Stimulated activated CD8-positive, alpha-beta memory T cell treated with anti-CD3 and anti-CD28 coated beads, Interleukin-12 subunit alpha, Interleukin-12 subunit beta, amount 100 ng/mL, for 4 hours (primary cell): ENCODE measurements around the gene DNAJC13.
"Not testable (repeated sequence)": the region's sequence is repeated elsewhere in the genome, so short reads cannot be mapped to it uniquely, and the experiment has no call there.

ENCODE experiments used
- DNase-seq: peaks from one replicate; pipeline ENCODE4 v3.0.0-alpha.2; 2020; ENCODE audit warnings: low read depth

DNAJC13 gene

DNA sequence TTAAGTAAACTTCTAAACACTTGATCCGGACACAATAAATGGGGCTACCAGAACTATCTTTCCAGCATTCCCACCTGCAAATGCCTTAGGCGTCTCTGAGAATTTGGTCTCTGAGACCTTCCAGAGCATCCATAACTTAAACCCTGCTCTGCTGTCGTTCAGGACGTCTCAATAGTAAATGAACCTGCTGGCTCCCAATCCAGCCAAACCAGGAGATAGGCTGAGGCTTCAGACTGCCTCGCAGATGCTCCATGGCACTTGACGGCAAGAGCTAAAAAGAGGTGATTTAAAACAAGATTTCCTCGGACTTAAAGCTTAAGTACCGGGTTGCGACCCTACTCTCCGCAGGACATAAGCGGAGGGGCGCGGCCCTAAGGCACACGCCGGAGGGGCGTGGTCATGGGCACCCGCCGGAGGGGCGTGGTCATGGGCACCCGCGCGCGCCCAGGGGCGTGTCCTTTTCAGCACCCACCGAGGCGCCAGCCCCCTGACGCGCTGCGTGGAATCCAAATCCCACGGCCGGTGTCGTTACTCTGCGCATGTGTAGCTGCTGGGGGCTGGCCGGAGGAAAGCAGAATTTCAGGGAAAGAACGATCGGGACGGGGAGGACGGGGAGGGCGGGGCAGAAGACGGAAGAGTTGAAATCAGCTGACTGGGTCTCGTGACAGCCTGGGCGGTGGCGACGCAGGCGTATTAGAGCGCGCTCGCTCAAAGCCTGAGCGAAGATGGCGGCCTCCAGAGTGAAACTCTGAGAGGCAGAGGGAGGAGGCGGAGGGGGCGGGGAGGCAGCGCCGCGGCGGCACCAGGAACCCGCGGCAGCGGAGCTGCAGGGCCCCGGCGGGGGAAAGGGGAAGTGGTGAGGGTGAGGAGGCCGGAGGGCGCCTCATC, at the start of gene DNAJC13:
TSS of gene DNAJC13 (plus strand) at position 696 of the 888 bp plus-strand sequence. CDS start 17,049 bp downstream, outside the sequence.
- peak; percentile 86 for DNase-seq

DNA sequence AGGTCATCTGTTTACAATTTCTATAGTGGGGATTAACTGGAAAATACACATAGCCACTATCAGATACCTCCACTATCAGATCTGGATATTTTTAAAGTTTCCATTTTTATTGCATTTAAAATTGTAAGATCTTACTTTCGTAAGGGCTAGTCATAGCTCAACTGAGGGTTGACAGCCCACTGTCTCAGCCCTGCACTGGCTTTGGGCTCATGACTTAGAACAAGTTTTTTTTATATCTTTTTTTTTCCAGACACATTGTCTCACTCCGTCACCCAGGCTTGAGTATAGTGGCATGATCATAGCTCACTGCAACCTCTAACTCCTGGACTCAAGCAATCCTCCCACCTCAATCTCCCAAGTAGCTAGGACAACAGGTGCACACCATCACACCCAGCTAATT, 48.8 kb upstream of the DNAJC13 start:
- DNase-seq = no peak

DNA sequence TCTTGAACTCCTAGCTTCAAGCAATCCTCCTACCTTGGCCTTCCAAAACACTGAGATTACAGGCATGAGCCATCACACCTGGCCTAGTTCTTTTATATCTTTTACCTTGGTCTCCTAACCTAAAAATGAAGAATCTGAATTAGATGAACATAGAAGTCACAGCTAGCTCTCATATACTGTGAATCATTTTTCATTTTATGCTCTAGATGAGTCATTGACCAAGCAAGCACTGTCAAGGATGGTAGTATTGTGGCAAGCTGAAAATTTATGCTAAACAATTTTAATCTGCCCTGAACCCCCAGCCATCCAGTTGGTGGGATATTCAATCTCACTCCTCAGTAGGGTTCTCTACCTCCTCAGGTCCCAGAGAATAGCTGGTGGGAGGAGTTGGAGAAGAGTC, 48.3 kb upstream of the DNAJC13 start:
- DNase-seq = no peak

- not testable (repeated sequence) for DNase-seq
These were observed 40.4 kb upstream of the DNAJC13 start for GRCh38 chr3:132376945-132377354.

GRCh38 chr3:132378048-132378762, 39.1 kb upstream of the DNAJC13 start:
- no peak for DNase-seq

- DNase-seq = no peak
These were observed 38.5 kb upstream of the DNAJC13 start for GRCh38 chr3:132378846-132379245.

- no peak for DNase-seq
These were observed 36.4 kb upstream of the DNAJC13 start for GRCh38 chr3:132380920-132381319.

DNA sequence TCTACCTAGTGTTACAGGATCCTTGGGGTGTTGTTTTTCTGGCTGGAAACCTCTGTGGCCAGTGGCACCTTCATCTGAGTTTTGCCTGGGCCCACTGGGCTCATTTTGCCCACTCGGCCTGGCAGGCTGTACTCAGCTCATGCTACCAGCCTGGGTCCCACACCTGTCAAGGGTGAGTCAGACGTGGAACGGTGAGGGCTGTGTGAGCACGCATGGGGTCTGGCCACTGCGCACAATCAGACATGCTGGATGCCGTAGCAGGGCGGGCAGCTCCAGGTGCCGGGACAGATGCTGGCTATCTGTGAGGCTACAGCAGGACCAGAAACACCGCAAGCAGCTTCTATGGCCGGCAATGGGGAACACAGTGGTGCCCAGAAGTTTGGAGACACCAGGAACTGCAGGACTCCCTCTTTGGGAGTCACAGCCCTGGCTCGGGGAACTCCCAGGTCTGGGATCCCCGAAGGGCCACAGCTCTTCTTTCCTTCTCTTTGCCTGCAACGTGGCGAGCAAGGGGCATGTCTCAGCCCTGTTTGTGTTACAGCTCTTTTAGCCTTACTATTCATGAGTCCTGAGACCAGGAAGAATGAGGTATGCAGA, 35.9 kb upstream of the DNAJC13 start:
- DNase-seq = no peak

DNA sequence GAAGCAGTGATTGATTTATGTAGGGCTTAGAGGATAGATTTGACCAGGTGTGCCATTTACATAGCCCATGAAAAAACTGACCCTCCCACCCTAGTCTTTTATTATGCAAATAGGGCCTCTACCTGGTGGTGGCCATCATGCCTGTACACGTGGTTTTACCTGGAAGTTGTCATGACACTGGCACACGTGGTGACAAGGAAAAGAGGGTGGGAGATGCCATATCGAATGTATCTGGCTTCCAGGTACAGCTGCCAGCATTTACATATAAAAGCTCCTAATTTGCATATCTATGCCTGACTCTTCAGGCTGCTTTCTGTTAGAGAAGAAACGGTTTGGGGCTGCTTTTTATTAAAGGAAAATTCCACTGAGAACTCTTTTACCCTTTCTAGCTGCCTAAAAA, 35.0 kb upstream of the DNAJC13 start:
- no peak for DNase-seq

GRCh38 chr3:132382688-132383194, 34.6 kb upstream of the DNAJC13 start:
- DNase-seq = no peak

GRCh38 chr3:132386259-132386658, 31.0 kb upstream of the DNAJC13 start:
- DNase-seq = no peak

DNA sequence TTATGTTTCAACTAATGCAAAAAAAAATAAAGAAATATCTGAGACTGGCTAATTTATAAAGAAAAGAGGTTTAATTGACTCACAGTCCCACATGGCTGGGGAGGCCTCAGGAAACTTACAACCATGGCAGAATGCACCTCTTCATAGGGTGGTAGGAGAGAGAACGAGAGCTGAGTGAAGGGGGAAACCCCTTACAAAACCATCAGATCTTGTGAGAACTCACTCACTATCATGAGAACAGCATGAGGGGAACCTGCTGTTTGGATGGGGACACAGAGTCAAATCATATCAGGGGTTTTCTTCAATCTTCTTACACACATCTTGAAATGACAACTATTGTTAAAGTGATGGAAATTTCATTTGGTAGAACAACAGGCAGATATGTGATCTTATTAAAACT, 24.6 kb upstream of the DNAJC13 start:
- DNase-seq = not testable (repeated sequence)

- no peak for DNase-seq
These were observed 23.0 kb upstream of the DNAJC13 start for GRCh38 chr3:132394320-132394719.

- DNase-seq = no peak
These were observed 22.2 kb upstream of the DNAJC13 start for GRCh38 chr3:132395126-132395525.

GRCh38 chr3:132396255-132396654, 21.0 kb upstream of the DNAJC13 start:
- DNase-seq = no peak

- DNase-seq = not testable (repeated sequence)
These were observed 20.5 kb upstream of the DNAJC13 start for GRCh38 chr3:132396776-132397175.

GRCh38 chr3:132399054-132399929, 18.0 kb upstream of the DNAJC13 start:
- no peak for DNase-seq

DNA sequence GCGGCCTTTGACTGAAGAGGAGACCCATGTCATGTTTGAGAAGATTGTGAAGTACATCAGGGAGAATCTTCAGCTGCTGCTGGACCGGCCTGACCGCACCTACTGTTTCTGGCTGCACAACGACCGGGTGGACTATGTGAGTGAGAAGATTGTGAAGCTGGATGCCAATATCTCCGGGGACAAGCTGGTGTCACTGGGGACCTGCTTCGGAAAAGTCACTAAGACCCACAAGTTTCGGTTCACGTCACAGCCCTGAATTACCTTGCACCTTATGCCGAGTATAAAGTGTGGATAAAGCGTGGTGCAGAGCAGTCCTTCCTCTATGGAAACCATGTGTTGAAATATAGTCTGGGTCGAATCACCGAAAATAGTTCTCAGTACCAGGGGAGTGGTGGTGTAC, 16.0 kb upstream of the DNAJC13 start:
- DNase-seq = no peak

- no peak for DNase-seq
These were observed 13.0 kb upstream of the DNAJC13 start for GRCh38 chr3:132404276-132404675.

- no peak for DNase-seq
These were observed 12.1 kb upstream of the DNAJC13 start for GRCh38 chr3:132405188-132405587.

GRCh38 chr3:132405609-132406299, 11.5 kb upstream of the DNAJC13 start:
- DNase-seq = no peak
